A673 (cell line): Measurements from ENCODE around the gene KLHL41. TPM values are rescaled to one million over a fixed set of nuclear protein-coding genes. Genes with fewer than 3 reads are reported as not detected.
A peak's percentile ranks its signal among the peaks of the same experiment; 100 is the strongest.
"Not testable (repeated sequence)": the region's sequence is repeated elsewhere in the genome, so short reads cannot be mapped to it uniquely, and the experiment has no call there.

ENCODE experiments used
- BruUV-seq: library from RNA; stranded (reverse); fragments of 400-500 nt; replicated peaks from 2 replicates; lab custom pipeline; 2021; lab: Mats Ljungman, UMichigan
- CTCF ChIA-PET: fragments of 300-600 bp; sonication (Branson Sonifier 250); formaldehyde crosslinking; loops from one replicate; lab custom pipeline; 2022; ENCODE audit warnings: antibody characterized with exemption; lab: Charles Lee
- POLR2A ChIA-PET: fragments of 300-600 bp; sonication (Branson Sonifier 250); formaldehyde crosslinking; loops from one replicate; lab custom pipeline; 2022; ENCODE audit warnings: antibody characterized with exemption; ENCODE audit not compliant: low non-redundant PET; lab: Charles Lee
- DNase-seq: peaks from one replicate; pipeline ENCODE4 v3.0.0-alpha.2; 2015; ENCODE audit warnings: low spot score
- H3K27ac ChIP-seq: fragments of 200-600 bp; sonication (generic); 2 replicates; pipeline ENCODE4 v1.5.1; 2016; ENCODE audit warnings: mixed run types, low read depth, mild to moderate bottlenecking, mixed read lengths, antibody characterized with exemption, low read length; ENCODE audit not compliant: poor library complexity, severe bottlenecking
- H3K27me3 ChIP-seq: fragments of 200-600 bp; sonication (generic); replicated peaks from 2 replicates; pipeline ENCODE4 v1.6.1; 2017; ENCODE audit warnings: mixed run types, low read depth, mild to moderate bottlenecking, mixed read lengths, antibody characterized with exemption, low read length; ENCODE audit not compliant: insufficient read depth, poor library complexity
- H3K36me3 ChIP-seq: fragments of 200-600 bp; sonication (generic); 2 replicates; pipeline ENCODE4 v1.6.1; 2016; ENCODE audit warnings: mixed run types, mild to moderate bottlenecking, mixed read lengths, antibody characterized with exemption, low read length; ENCODE audit not compliant: insufficient read depth, poor library complexity, severe bottlenecking
- H3K4me1 ChIP-seq: fragments of 200-600 bp; sonication (generic); 2 replicates; pipeline ENCODE4 v1.6.1; 2017; ENCODE audit warnings: mixed run types, mild to moderate bottlenecking, mixed read lengths, antibody characterized with exemption, low read length; ENCODE audit not compliant: insufficient read depth, poor library complexity, severe bottlenecking
- H3K4me3 ChIP-seq: fragments of 200-600 bp; sonication (generic); 2 replicates; pipeline ENCODE4 v1.5.1; 2016; ENCODE audit warnings: low read depth, mixed run types, mild to moderate bottlenecking, mixed read lengths, low read length; ENCODE audit not compliant: poor library complexity, severe bottlenecking
- H3K9me3 ChIP-seq: fragments of 200-600 bp; sonication (generic); 2 replicates; pipeline ENCODE4 v1.6.1; 2016; ENCODE audit warnings: mixed run types, low read depth, mild to moderate bottlenecking, mixed read lengths, antibody characterized with exemption, low read length; ENCODE audit not compliant: poor library complexity, severe bottlenecking
- CTCF ChIP-seq: fragments of 300-800, 200-600 bp; sonication (generic); conservative IDR thresholded peaks from 2 replicates; pipeline ENCODE4 v1.5.1; 2017; ENCODE audit warnings: low read depth, mild to moderate bottlenecking, antibody characterized with exemption, low read length, moderate library complexity, mixed read lengths
- EZH2 ChIP-seq: fragments of 200-600 bp; sonication (generic); IDR thresholded peaks from 2 replicates; pipeline ENCODE4 v1.6.1; 2017; ENCODE audit warnings: borderline replicate concordance, low read depth, mild to moderate bottlenecking, mixed read lengths, antibody characterized with exemption, low read length; ENCODE audit not compliant: poor library complexity, severe bottlenecking
- intact Hi-C: fragments of 100-400 bp; cut with micrococcal nuclease; formaldehyde crosslinking; loops from one replicate; pipeline ENCODE4 v1.10.0; 2022; ENCODE audit not compliant: unreplicated experiment
- total RNA-seq: library from RNA; stranded (reverse); gene quantifications from 2 replicates; pipeline ENCODE4 v1.2.3, GENCODE V29; 2021

The KLHL41 gene
- total RNA-seq, 1 experiment from 2014 or later, result 0.34 TPM

GRCh38 chr2:169573160-169573973 lies 63.9 kb downstream of the KLHL41 start, which contains the start of gene FASTKD1:
Gene FASTKD1 (minus strand): TSS chr2:169573865. CDS start chr2:169572029, 1,836 bp downstream.
- Histone ChIP-seq H3K9me3 (no peaks in the 10 kb centered on the region), H3K4me3 (peak within 1 kb of the TSS; percentile 62), H3K36me3 (no peaks in the 10 kb centered on the region), H3K27ac (peak within 1 kb of the TSS; percentile 26), H3K4me1 (peaks cover 8% of the 10 kb centered on the region), H3K27me3 (no peaks in the 10 kb centered on the region)
- intact Hi-C loops, result no loop called here
- DNase-seq, result peak; percentile 95
- TF ChIP-seq EZH2, result no peak
- no peak for TF ChIP-seq CTCF
- ChIA-PET CTCF (no interaction called here), POLR2A (no interaction called here)
- TSS peak; percentile 76 for BruUV-seq

- intact Hi-C loops, result no loop called here
- TF ChIP-seq EZH2 (no peak), CTCF (no peak)
- ChIA-PET POLR2A (no interaction called here), CTCF (no interaction called here)
- Histone ChIP-seq H3K27me3 (no peaks in the 10 kb centered on the region), H3K9me3 (no peaks in the 10 kb centered on the region), H3K4me3 (peak overlapping the region; percentile 62), H3K36me3 (no peaks in the 10 kb centered on the region), H3K4me1 (peaks cover 8% of the 10 kb centered on the region), H3K27ac (no peak overlapping the region)
- no TSS peak for BruUV-seq
- no peak for DNase-seq
These were observed 64.4 kb downstream of the KLHL41 start for GRCh38 chr2:169573974-169574299.

GRCh38 chr2:169574539-169574938 lies 65.0 kb downstream of the KLHL41 start:
- H3K9me3 ChIP-seq, BruUV-seq, intact Hi-C loops, H3K27me3 ChIP-seq, POLR2A ChIA-PET, DNase-seq, H3K27ac ChIP-seq, H3K4me3 ChIP-seq, CTCF ChIA-PET, H3K36me3 ChIP-seq, H3K4me1 ChIP-seq: not testable (repeated sequence)

GRCh38 chr2:169575264-169575663 lies 65.8 kb downstream of the KLHL41 start:
- H3K4me1 ChIP-seq, H3K27ac ChIP-seq, DNase-seq, H3K4me3 ChIP-seq, CTCF ChIA-PET, H3K9me3 ChIP-seq, intact Hi-C loops, H3K27me3 ChIP-seq, BruUV-seq, POLR2A ChIA-PET, H3K36me3 ChIP-seq: not testable (repeated sequence)

Other genes starting within 250 kb of the KLHL41 start
- gene LRP2, start 147.2 kb upstream of the KLHL41 start, total RNA-seq, result 0.26 TPM in 1 of 2 replicates, not detected in the other
- gene BBS5, start 30.2 kb upstream of the KLHL41 start, total RNA-seq, result 11.5 TPM in 2 replicates
- 37.3 and 42.1 TPM in 2 replicates for gene FASTKD1, start 64.2 kb downstream of the KLHL41 start, total RNA-seq
- gene PPIG, start 74.6 kb downstream of the KLHL41 start, total RNA-seq, result 69.1 and 69.8 TPM in 2 replicates
- gene CFAP210, start 184.7 kb downstream of the KLHL41 start, total RNA-seq, result 0.37 and 0.83 TPM in 2 replicates
- gene PHOSPHO2, start 184.8 kb downstream of the KLHL41 start, total RNA-seq, result 6.9 TPM in 2 replicates
- 48.4 and 50.1 TPM in 2 replicates for gene KLHL23, start 224.1 kb downstream of the KLHL41 start, total RNA-seq